HG03571 (cell line): Measurements from ENCODE around the gene CUZD1.

Experiments
- ATAC-seq: cut with Tn5 transposase; IDR thresholded peaks from one replicate; pipeline ENCODE4 v1.9.1; 2021; ENCODE audit not compliant: unreplicated experiment

The CUZD1 gene

DNA sequence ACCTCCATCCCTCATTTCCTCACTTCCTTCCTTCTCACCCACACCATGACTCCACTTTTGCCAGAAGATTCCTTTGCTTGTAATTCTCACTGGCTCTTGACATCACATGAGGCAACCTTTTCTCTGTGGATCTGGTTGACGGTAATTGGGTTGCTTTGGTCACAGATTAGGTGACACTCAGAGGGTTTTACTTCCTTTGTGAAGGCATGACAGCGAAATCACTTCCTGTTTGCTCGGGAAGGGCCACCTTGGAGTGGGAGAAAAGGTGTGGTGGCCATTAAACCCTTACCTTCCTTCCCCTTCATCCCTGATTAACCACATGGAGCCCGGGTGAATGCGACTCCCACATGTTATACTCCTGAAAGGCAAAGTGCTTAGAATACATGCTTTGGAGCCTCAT, 30.2 kb downstream of the CUZD1 start:
- no peak for ATAC-seq

DNA sequence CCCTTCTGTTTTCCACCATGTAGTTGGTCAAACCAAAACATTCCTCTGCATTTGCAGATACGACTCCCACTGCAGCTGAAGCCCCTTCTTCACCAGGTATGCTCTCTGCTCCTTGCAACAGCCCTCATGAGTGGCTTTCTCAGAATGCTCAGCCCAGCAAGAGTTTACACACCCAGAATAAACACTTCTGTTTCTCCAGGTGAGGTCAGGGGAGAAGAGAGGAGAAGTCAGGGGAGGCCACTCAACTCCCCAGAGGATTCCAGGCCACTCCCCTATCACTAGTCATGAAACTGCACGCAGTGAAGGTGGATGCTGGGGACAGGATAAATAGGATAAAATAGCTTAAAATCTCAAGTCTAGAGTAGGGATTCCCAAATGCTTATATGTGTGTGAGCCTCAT, 31.2 kb downstream of the CUZD1 start:
- ATAC-seq: no peak

- no peak for ATAC-seq
Measured at GRCh38 chr10:122812751-122813150, 32.9 kb downstream of the CUZD1 start.

DNA sequence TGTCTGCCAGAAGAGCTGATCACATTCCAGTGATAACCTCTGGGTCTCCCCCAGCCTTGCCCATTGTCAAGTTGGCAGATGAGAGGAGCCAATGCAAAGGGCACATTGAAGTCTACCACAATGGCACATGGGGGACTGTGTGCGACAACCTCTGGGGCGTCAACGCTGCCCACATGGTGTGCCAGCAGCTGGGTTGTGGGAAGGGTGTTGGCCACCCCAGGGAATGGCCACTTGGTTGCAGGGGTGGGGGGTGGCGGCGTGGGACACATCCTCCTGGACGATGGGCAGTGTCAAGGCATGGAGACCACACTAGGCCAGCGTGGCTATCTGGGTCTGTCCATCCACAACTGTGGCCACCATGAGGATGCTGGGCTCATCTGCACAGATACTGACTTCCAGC, 43.4 kb downstream of the CUZD1 start:
- ATAC-seq: no peak

GRCh38 chr10:122798704-122799231, 46.9 kb downstream of the CUZD1 start:
- ATAC-seq: no peak

- no peak for ATAC-seq
Measured at GRCh38 chr10:122796796-122797195, 48.9 kb downstream of the CUZD1 start.

- ATAC-seq: no peak
Measured at GRCh38 chr10:122795924-122796323, 49.7 kb downstream of the CUZD1 start.

- ATAC-seq: no peak
Measured at GRCh38 chr10:122786269-122786668, 59.4 kb downstream of the CUZD1 start.

DNA sequence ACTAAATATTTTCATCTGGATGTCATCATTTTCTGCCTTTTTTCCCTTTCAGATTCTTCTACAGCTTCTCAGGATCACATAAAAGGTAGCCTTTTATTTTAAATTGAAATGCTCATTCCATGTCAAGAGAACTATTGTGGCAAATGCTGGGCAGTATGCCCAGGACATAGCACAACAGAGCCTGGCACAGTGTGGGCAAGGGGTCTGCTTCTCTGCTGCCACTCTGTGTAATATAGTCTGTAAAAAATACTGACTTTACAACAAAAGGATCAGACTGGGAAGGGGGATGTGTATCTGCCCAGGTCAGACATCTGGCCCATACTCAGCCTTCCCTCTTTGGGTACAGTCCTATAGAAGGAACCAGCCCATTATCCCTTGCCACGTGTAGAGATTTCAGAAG, 62.7 kb downstream of the CUZD1 start:
- no peak for ATAC-seq
